Vagina (tissue), 2 donors: ENCODE results near the gene OR5P2.

Source experiments
- POLR2AphosphoS5 ChIP-seq, 2 donors: sonication (generic); formaldehyde crosslinking; IDR thresholded peaks; one replicate each; pipeline ENCODE4 v1.9.0; 2017; ENCODE audit warnings: antibody characterized with exemption in 2 of 2, mild to moderate bottlenecking in 2 of 2, low read depth in 1 of 2; ENCODE audit not compliant: insufficient read depth in 1 of 2
- TF ChIP-seq, protein P1 (sequence below), 3 experiments: fragments of 450-650 bp in 2 of 3; fragments of 200-600 bp in 1 of 3; sonication (generic) in 1 of 3; IDR thresholded peaks; one replicate each; pipeline ENCODE4 v1.5.1; 2017 to 2019; ENCODE audit warnings: antibody characterized with exemption in 3 of 3, mild to moderate bottlenecking in 2 of 3, moderate library complexity in 2 of 3

- TF ChIP-seq, protein P1, sequence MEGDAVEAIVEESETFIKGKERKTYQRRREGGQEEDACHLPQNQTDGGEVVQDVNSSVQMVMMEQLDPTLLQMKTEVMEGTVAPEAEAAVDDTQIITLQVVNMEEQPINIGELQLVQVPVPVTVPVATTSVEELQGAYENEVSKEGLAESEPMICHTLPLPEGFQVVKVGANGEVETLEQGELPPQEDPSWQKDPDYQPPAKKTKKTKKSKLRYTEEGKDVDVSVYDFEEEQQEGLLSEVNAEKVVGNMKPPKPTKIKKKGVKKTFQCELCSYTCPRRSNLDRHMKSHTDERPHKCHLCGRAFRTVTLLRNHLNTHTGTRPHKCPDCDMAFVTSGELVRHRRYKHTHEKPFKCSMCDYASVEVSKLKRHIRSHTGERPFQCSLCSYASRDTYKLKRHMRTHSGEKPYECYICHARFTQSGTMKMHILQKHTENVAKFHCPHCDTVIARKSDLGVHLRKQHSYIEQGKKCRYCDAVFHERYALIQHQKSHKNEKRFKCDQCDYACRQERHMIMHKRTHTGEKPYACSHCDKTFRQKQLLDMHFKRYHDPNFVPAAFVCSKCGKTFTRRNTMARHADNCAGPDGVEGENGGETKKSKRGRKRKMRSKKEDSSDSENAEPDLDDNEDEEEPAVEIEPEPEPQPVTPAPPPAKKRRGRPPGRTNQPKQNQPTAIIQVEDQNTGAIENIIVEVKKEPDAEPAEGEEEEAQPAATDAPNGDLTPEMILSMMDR (IDR thresholded peaks at IDR 0.05) = no peak
- no peak for TF ChIP-seq POLR2AphosphoS5 (IDR thresholded peaks at IDR 0.05; ENCODE audit: insufficient read depth in 1 of 2, low read depth in 1 of 2)
Measured at GRCh38 chr11:7793233-7793632, 3.5 kb downstream of the OR5P2 start.
